Measurements from ENCODE around the gene MXRA5.

- TF ChIP-seq CTCF (IDR thresholded peaks at IDR 0.05 in 4 of 5, conservative IDR thresholded peaks at IDR 0.05 in 1 of 5) (no peak), POLR2A (IDR thresholded peaks at IDR 0.05) (no peak)
Measured at GRCh38 chrX:3286196-3286945, 60.1 kb downstream of the MXRA5 start.

Measured in gastrocnemius medialis (tissue), 4 donors.